DOHH2 (cell line): Measurements from ENCODE around the gene NEURL1.

ENCODE experiments used
- H3F3A ChIP-seq: fragments of 200-600 bp; sonication (generic), shearing (Covaris generic); 2 replicates; pipeline ENCODE4 v1.6.0; 2016; ENCODE audit warnings: antibody characterized with exemption, mild to moderate bottlenecking; ENCODE audit not compliant: control insufficient read depth, insufficient read depth
- H3K27ac ChIP-seq: fragments of 200-600 bp; sonication (generic); 2 replicates; pipeline ENCODE4 v1.5.1; 2014; ENCODE audit warnings: low read depth, mild to moderate bottlenecking, low read length, moderate library complexity
- H3K27me3 ChIP-seq: fragments of 200-600 bp; sonication (generic); 2 replicates; pipeline ENCODE4 v1.6.1; 2014; ENCODE audit warnings: mild to moderate bottlenecking, low read length, mixed read lengths; ENCODE audit not compliant: control insufficient read depth
- H3K36me3 ChIP-seq: fragments of 200-600 bp; sonication (generic); 2 replicates; pipeline ENCODE4 v1.6.1; 2014; ENCODE audit warnings: mild to moderate bottlenecking, low read length, moderate library complexity, mixed read lengths; ENCODE audit not compliant: control insufficient read depth
- H3K4me1 ChIP-seq: fragments of 200-600 bp; sonication (generic); 2 replicates; pipeline ENCODE4 v1.6.1; 2014; ENCODE audit warnings: mild to moderate bottlenecking, low read length, mixed read lengths; ENCODE audit not compliant: control insufficient read depth
- H3K4me2 ChIP-seq: fragments of 200-600 bp; sonication (generic); 2 replicates; pipeline ENCODE4 v1.6.0; 2014; ENCODE audit warnings: mild to moderate bottlenecking, low read length, moderate library complexity
- H3K4me3 ChIP-seq: fragments of 200-600 bp; sonication (generic); 2 replicates; pipeline ENCODE4 v1.5.1; 2014; ENCODE audit warnings: mild to moderate bottlenecking, low read length, mixed read lengths
- H3K79me2 ChIP-seq: fragments of 200-600 bp; sonication (generic); 2 replicates; pipeline ENCODE4 v1.6.1; 2014; ENCODE audit warnings: mild to moderate bottlenecking, low read length, mixed read lengths; ENCODE audit not compliant: control insufficient read depth
- H3K9me2 ChIP-seq: fragments of 200-600 bp; sonication (generic); replicated peaks from 2 replicates; pipeline ENCODE4 v1.6.1; 2014; ENCODE audit warnings: mild to moderate bottlenecking, low read length, mixed read lengths; ENCODE audit not compliant: control insufficient read depth
- H3K9me3 ChIP-seq: fragments of 200-600 bp; sonication (generic); 2 replicates; pipeline ENCODE4 v1.6.1; 2014; ENCODE audit warnings: antibody characterized with exemption, low read length, mixed read lengths; ENCODE audit not compliant: control insufficient read depth, insufficient read depth
- H4K20me1 ChIP-seq: fragments of 200-600 bp; sonication (generic); 2 replicates; pipeline ENCODE4 v1.6.0; 2014; ENCODE audit warnings: low read depth, mild to moderate bottlenecking, antibody characterized with exemption, low read length, moderate library complexity; ENCODE audit not compliant: control insufficient read depth, insufficient read depth
- EZH2phosphoT487 ChIP-seq: fragments of 200-600 bp; sonication (generic); IDR thresholded peaks from 2 replicates; pipeline ENCODE4 v1.6.1; 2017; ENCODE audit warnings: borderline replicate concordance, mild to moderate bottlenecking, antibody characterized with exemption, low read length, moderate library complexity, mixed read lengths
- TF ChIP-seq, protein P1 (sequence below): fragments of 200-600 bp; sonication (generic); IDR thresholded peaks from one replicate; pipeline ENCODE4 v1.5.1; 2014; ENCODE audit warnings: antibody characterized with exemption, mild to moderate bottlenecking, low read depth, low read length; ENCODE audit not compliant: poor library complexity, severe bottlenecking

NEURL1 gene

DNA sequence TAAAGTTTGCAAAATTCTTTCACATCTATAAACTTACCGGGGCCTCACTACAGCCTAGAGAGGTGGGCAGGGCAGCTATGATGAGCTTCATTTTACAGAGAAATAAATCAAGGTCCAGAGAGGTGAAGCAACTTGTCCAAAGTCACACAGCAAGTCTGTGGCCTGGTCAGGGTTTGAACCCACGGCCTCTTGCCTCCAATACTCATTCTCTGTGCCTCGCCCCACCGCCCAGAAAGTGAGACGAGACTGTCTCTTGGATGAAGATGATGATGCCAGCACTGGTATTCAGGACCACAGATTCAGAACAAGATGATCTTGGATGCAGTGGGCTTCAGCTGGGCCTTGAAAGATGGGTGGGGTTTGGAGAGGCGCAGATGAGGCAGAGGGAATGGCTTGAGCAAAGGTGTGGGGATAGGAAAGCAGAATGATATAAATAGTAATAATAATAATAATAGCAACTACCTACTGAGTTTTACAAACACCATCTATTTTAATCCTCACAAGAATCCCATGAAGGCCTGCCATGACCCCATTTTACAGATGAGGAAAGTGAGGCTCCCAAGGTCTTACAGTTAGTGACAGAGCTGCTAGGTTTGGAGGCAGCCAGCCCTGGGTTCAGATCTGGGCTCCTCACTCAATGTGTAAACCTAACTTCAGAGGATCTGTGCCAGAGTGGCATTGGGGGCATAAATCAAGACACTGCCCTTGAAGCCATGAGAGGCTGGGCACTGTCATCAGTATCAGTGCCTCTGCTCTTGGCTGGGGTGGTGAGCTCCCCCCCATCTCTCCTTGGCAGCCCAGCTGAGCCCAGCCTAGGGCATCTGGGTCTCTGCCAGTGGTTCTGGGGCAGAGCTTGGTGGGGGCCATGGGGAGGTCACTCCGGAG is 70.0 kb downstream of the NEURL1 start:
- H3K27me3 ChIP-seq, result peaks cover 10% of the 10 kb centered on the region
- TF ChIP-seq, protein P1, sequence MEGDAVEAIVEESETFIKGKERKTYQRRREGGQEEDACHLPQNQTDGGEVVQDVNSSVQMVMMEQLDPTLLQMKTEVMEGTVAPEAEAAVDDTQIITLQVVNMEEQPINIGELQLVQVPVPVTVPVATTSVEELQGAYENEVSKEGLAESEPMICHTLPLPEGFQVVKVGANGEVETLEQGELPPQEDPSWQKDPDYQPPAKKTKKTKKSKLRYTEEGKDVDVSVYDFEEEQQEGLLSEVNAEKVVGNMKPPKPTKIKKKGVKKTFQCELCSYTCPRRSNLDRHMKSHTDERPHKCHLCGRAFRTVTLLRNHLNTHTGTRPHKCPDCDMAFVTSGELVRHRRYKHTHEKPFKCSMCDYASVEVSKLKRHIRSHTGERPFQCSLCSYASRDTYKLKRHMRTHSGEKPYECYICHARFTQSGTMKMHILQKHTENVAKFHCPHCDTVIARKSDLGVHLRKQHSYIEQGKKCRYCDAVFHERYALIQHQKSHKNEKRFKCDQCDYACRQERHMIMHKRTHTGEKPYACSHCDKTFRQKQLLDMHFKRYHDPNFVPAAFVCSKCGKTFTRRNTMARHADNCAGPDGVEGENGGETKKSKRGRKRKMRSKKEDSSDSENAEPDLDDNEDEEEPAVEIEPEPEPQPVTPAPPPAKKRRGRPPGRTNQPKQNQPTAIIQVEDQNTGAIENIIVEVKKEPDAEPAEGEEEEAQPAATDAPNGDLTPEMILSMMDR, result no peak
- no peak for TF ChIP-seq EZH2phosphoT487
- H3K9me3 ChIP-seq, result no peaks in the 10 kb centered on the region
- H3K4me1 ChIP-seq, result peaks cover 6% of the 10 kb centered on the region
- no peak overlapping the region for H3K4me3 ChIP-seq
- no peak overlapping the region for H3K4me2 ChIP-seq
- H3K27ac ChIP-seq, result no peak overlapping the region
- no peaks in the 10 kb centered on the region for H3F3A ChIP-seq
- H4K20me1 ChIP-seq, result no peaks in the 10 kb centered on the region
- no peaks in the 10 kb centered on the region for H3K9me2 ChIP-seq
- no peaks in the 10 kb centered on the region for H3K79me2 ChIP-seq
- no peaks in the 10 kb centered on the region for H3K36me3 ChIP-seq

DNA sequence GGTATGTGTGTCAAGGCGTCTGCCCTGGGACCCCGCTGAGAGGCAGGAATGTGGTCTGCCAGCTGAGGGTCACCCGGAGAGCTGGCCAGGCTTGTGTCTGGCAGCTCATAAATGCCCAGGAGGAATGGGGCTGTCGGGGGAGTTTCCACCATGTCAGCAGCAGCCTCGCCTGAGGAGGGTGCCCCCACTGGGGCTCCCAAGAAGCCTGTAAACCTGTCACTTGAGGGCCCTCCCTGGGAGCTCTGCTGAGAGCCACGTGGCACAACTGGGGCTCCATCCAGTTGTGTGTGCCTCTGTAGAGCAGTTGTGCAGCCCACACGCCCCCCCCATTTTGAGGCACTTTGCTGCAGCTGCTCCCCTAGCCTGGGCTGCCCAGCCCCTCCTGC is 70.6 kb downstream of the NEURL1 start:
- H3F3A ChIP-seq, result no peaks in the 10 kb centered on the region
- H3K4me2 ChIP-seq, result no peak overlapping the region
- H3K79me2 ChIP-seq, result no peaks in the 10 kb centered on the region
- peaks cover 3% of the 10 kb centered on the region for H3K27me3 ChIP-seq
- TF ChIP-seq, protein P1, result no peak
- no peak for TF ChIP-seq EZH2phosphoT487
- no peak overlapping the region for H3K4me3 ChIP-seq
- H3K4me1 ChIP-seq, result peaks cover under 1% of the 10 kb centered on the region; the same call in 1 of the 2 replicates
- H4K20me1 ChIP-seq, result no peaks in the 10 kb centered on the region
- H3K36me3 ChIP-seq, result no peaks in the 10 kb centered on the region
- H3K9me2 ChIP-seq, result no peaks in the 10 kb centered on the region
- H3K9me3 ChIP-seq, result no peaks in the 10 kb centered on the region
- no peak overlapping the region for H3K27ac ChIP-seq

DNA sequence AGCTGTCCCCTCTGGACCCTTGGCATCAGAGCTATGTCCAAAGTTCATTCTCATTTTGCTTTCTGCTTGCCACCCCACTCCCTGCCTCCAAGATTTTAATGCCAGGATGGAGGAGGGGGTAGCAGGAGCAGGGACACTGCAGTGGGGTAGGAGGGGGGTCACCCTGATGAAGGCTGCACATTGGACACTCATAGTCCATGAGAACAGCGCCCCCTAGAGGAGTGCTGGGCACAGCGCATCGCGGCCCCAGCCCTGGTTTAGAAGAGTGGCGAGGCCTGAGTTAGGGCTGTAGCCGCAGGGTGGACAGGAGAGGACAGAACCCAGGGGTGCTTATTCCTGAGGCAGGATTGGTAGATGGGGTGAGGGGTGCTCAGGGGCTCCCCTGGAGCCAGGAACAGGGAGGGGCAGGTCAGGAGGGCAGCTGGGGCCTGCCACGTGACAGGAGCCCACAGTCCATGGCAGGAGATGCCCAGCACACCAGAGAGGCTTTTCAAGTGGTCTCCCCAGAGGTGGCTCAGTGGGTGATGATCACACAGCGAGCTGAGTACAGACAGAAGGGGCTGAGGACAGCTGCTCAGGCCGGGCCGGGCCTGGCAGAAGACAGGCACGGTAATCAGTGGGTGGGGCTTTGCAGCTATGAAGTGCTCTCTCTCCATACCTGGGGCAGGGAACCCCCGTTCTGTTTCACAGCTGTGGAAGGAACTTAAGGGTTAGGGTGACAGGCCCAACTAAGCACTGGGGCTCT is 71.4 kb downstream of the NEURL1 start:
- Histone ChIP-seq H3K9me2 (no peaks in the 10 kb centered on the region), H4K20me1 (no peaks in the 10 kb centered on the region), H3K9me3 (no peaks in the 10 kb centered on the region), H3F3A (no peaks in the 10 kb centered on the region), H3K27me3 (peaks cover 2% of the 10 kb centered on the region), H3K4me3 (no peak overlapping the region), H3K36me3 (no peaks in the 10 kb centered on the region), H3K27ac (no peak overlapping the region), H3K4me1 (no peaks in the 10 kb centered on the region), H3K79me2 (no peaks in the 10 kb centered on the region), H3K4me2 (no peak overlapping the region)
- TF ChIP-seq, protein P1, result peak; percentile 98
- no peak for TF ChIP-seq EZH2phosphoT487
